ENCODE measurements around the gene KIF6.
A peak's percentile ranks its signal among the peaks of the same experiment; 100 is the strongest.

The KIF6 gene

DNA sequence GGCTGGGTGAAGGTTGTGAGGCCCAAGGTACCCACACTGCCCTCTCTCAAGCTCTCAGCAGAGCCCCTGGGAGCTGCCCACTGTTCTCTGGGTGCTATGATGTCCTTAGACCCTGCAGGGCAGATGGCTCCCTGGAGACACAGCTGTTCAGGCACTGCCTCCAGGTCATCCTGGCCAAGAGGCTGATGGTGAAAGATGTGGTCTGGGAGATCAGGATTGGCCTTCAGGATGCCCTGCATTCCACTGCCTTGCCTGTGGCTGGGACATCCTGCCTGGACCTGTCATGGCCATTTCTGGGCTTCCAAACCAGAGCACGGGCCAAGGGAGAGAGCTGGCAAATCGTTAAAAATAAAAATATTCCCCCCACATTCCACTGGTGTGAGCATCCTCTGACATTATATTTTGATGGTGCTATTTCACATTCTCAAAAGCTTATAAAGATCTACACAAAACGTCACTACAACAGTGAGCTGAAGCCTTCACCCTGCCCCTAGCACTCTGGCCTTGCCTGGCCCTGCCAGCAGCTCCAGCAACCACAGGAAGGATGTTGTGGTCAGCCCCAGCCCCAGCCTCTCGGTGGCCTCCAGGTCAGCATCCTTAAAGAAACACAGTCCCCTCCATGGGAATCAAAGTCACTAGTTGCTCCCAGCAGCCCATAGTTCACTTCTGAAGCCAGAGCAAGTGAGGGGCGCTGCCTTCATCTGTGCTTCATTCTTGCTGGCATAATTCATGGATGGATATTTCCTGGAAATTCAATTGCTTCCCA lies 389.2 kb downstream of the KIF6 start:
- H3K9me3 ChIP-seq (replicated peaks in 1 of 11) = no peaks in the 10 kb centered on the region
- no peaks in the 10 kb centered on the region for H3K36me3 ChIP-seq
- H3K27me3 ChIP-seq = no peaks in the 10 kb centered on the region
- H3K27ac ChIP-seq = peak overlapping the region in 7 of 11 experiments; percentile 32 to 68 (median 61); a peak in 13 of 22 replicates
- peak overlapping the region; percentile 85 to 97 (median 91) for H3K4me2 ChIP-seq
- H3K4me3 ChIP-seq = peak overlapping the region in 5 of 10 experiments; percentile 2 to 45 (median 33); a peak in 9 of 20 replicates
- peak overlapping the region in 8 of 11 experiments; percentile 22 to 53 (median 38); a peak in 9 of 22 replicates for H3K9ac ChIP-seq
- H3K4me1 ChIP-seq = peaks cover 55 to 67% (median 61%) of the 10 kb centered on the region in 10 experiments
- H4K20me1 ChIP-seq = no peaks in the 10 kb centered on the region; a peak in 1 of 22 replicates
- TF ChIP-seq Cebpa-rat (IDR thresholded peaks at IDR 0.05) = no peak

DNA sequence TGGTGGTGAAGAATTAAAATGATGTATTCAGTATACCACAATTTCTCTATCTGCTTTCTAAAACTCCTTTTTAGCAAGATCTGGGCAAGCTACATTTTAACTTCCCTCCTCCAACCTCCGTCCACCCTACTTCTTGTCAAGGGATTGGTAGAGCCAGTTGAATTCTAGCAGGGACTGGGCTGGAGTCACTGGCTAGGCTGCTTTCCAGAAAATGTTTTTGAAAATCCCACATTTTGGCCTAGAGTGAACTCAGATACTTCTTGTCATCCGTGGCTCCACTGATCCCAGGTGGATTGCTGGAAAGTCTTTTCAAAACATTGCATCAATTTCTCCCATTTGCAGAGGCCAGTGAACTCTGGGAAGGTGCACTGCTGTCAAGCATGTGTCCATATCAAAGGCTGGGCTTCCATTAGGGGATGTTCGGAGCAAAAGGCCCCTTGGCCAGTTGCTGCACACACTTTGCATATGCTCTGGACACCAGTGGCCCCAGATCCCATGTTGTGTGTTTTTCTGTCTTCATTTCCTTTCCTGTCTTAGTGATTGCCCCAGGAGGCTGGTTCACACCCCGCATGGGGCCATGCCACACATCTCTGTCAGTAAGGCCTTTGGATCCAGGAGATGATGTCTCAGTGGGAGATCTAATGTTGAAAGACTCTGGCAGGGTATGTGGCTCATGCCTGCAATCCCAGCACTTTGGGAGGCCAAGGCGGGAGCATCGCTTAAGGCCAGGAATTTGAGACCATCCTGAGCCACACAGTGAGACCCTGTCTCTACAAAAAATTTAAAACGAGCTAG lies 391.4 kb downstream of the KIF6 start:
- TF ChIP-seq Cebpa-rat (IDR thresholded peaks at IDR 0.05) = no peak
- Histone ChIP-seq H3K36me3 (no peaks in the 10 kb centered on the region), H3K9ac (no peak overlapping the region), H3K4me2 (no peak overlapping the region; a peak in 1 of 22 replicates), H3K27me3 (no peaks in the 10 kb centered on the region), H4K20me1 (no peaks in the 10 kb centered on the region; a peak in 1 of 22 replicates), H3K4me3 (no peak overlapping the region), H3K27ac (no peak overlapping the region), H3K9me3 (replicated peaks in 1 of 11) (no peaks in the 10 kb centered on the region), H3K4me1 (peaks cover 36 to 62% (median 53%) of the 10 kb centered on the region in 10 experiments)

DNA sequence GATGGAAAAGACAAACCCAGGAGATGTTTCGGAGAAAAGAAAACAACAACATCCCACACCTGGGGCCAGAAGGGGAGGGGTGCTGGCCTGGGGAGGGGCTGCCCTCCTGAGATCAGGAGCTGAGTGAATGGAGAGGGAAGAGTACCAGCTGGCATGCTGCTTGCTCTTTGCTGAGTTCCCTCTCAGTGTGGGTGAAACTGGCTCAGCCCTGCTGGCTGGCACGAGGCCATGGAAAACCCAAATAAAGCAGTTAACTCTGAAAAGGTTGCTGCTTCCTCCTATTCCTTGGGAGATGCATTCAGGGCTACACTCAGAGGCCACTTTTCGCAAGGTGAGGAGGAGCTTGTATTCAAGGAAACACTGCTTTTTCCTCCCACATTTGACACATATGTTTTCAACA lies 394.7 kb downstream of the KIF6 start:
- Histone ChIP-seq H3K9me3 (replicated peaks in 1 of 11) (no peaks in the 10 kb centered on the region), H3K27me3 (no peaks in the 10 kb centered on the region), H3K4me1 (peaks cover 8 to 32% (median 24%) of the 10 kb centered on the region in 10 experiments), H4K20me1 (no peaks in the 10 kb centered on the region; a peak in 1 of 22 replicates), H3K4me3 (no peak overlapping the region), H3K9ac (no peak overlapping the region), H3K4me2 (peak overlapping the region; percentile 3 to 75 (median 38); a peak in 16 of 22 replicates), H3K27ac (peak overlapping the region in 7 of 11 experiments; percentile 8 to 60 (median 39); a peak in 8 of 22 replicates), H3K36me3 (no peaks in the 10 kb centered on the region)
- no peak for TF ChIP-seq Cebpa-rat (IDR thresholded peaks at IDR 0.05)

DNA sequence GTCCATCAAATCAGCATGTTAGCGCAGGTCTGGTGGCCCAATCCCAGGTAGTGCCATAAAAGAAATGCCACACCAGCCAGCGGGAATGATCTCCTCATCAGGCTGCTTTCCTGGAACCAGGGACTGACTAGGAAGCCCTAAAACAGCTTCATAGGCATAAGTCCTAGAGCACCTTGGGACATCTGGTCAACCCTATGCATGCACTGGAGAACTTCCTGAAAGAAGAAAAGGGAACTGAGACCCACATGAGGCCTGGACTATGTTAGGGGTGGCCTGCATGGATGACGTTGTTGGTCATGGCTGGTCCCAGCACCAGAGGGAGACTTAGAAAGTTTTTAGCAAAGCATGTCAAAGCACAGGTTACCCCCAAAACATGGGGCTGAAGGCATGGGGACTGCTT lies 395.2 kb downstream of the KIF6 start:
- no peaks in the 10 kb centered on the region for H3K36me3 ChIP-seq
- TF ChIP-seq Cebpa-rat (IDR thresholded peaks at IDR 0.05) = no peak
- peaks cover 5 to 28% (median 20%) of the 10 kb centered on the region in 10 experiments; a peak in 19 of 20 replicates for H3K4me1 ChIP-seq
- H3K9ac ChIP-seq = no peak overlapping the region
- H3K4me3 ChIP-seq = no peak overlapping the region
- H3K27me3 ChIP-seq = no peaks in the 10 kb centered on the region
- H3K9me3 ChIP-seq (replicated peaks in 1 of 11) = no peaks in the 10 kb centered on the region
- H4K20me1 ChIP-seq = no peaks in the 10 kb centered on the region; a peak in 1 of 22 replicates
- peak overlapping the region; percentile 3 to 75 (median 38); a peak in 16 of 22 replicates for H3K4me2 ChIP-seq
- H3K27ac ChIP-seq = peak overlapping the region in 6 of 11 experiments; percentile 8 to 60 (median 40); a peak in 7 of 22 replicates

DNA sequence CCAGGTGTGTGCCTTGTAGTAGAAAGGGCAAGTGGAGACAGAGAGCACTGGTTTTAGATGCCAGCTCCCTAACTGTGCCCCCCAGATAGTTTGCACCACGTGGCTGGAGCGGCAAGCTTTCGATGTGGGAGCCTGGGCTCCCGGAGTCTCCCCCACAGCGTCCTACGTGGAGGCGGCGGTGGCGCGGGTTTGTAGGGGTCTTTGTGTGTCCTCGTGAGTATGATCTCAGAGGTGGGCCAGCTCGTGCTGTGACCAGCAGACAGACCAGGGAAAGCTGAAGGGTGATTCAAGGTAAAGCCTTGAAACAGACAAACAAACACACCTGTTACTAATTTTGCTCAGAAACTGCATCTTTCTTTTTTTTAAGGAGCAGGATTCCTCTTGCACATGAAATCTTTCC lies 397.1 kb downstream of the KIF6 start:
- H3K9me3 ChIP-seq (replicated peaks in 1 of 11) = no peaks in the 10 kb centered on the region
- no peaks in the 10 kb centered on the region for H3K27me3 ChIP-seq
- no peak for TF ChIP-seq Cebpa-rat (IDR thresholded peaks at IDR 0.05)
- H3K36me3 ChIP-seq = no peaks in the 10 kb centered on the region
- H3K4me3 ChIP-seq = no peak overlapping the region
- peaks cover 5 to 18% (median 15%) of the 10 kb centered on the region in 10 experiments; a peak in 17 of 20 replicates for H3K4me1 ChIP-seq
- no peak overlapping the region for H3K9ac ChIP-seq
- no peak overlapping the region for H3K4me2 ChIP-seq
- H3K27ac ChIP-seq = no peak overlapping the region
- H4K20me1 ChIP-seq = no peaks in the 10 kb centered on the region; a peak in 1 of 22 replicates

DNA sequence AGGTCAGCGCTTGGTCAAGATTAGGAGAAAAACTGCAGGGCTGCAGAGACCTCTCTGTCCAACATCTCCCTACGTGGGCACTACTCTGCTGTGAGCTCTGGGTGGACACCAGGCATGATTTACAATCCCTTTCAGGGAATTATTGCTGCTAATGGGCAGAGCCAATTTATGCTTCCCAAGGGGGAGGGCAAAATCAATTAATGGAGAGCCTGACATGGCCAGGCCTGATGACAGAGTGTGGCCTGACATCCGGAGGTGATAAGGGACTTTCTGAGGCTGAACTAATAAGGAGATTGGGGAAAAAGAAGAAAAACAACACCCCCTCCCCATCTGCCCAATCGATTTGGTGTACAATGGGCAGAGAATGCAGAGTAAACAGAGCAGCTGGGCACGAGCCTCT lies 397.7 kb downstream of the KIF6 start:
- Histone ChIP-seq H3K4me2 (no peak overlapping the region), H3K4me3 (no peak overlapping the region), H3K9me3 (replicated peaks in 1 of 11) (no peaks in the 10 kb centered on the region), H4K20me1 (no peaks in the 10 kb centered on the region; a peak in 1 of 22 replicates), H3K27me3 (no peaks in the 10 kb centered on the region), H3K9ac (no peak overlapping the region), H3K36me3 (no peaks in the 10 kb centered on the region), H3K4me1 (peaks cover 5 to 19% (median 16%) of the 10 kb centered on the region in 10 experiments; a peak in 18 of 20 replicates), H3K27ac (no peak overlapping the region)
- no peak for TF ChIP-seq Cebpa-rat (IDR thresholded peaks at IDR 0.05)

DNA sequence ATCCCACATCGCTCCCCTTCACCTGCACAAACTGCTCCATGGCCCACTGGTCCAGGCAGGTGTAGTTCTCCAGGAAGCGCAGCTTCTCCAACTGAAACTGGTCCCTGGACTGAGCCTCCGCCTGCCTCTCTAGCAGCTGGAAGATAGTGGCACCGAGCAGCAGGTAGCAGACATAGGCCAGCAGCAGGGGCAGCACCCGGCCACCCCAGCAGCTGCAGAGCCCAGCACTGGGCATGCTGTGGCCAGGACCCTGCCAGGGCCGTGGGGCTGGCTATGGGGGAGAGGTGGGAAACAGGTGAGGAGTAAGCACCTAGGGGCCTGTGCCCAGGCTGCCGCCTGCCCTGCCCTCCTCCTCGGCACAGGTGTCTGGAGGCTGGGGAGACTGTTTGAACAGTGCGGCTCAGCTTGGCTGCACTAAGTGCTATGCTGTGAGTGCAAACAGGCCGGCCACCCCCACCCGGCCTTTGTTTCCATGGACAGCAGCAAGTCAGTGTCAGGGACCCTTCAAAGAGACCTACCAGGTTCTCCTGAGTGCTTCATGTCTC lies 402.8 kb downstream of the KIF6 start, which contains the start of gene KCNK16:
Gene KCNK16 (minus strand): TSS at position 397 of the 545 bp plus-strand sequence. CDS start 162 bp downstream, at position 235.
- H3K4me2 ChIP-seq = peak within 1 kb of the TSS; percentile 64 to 93 (median 83)
- peaks cover 29 to 49% (median 43%) of the 10 kb centered on the region in 10 experiments for H3K4me1 ChIP-seq
- H3K27me3 ChIP-seq = no peaks in the 10 kb centered on the region; a peak in 1 of 22 replicates
- peaks cover 0 to 6% (median 0%) of the 10 kb centered on the region in 11 experiments; a peak in 2 of 22 replicates for H4K20me1 ChIP-seq
- H3K27ac ChIP-seq = peak within 1 kb of the TSS in 2 of 11 experiments; percentile 80 to 81; a peak in 2 of 22 replicates
- no peak within 1 kb of the TSS for H3K9ac ChIP-seq
- no peaks in the 10 kb centered on the region for H3K36me3 ChIP-seq
- no peak for TF ChIP-seq Cebpa-rat (IDR thresholded peaks at IDR 0.05)
- no peak within 1 kb of the TSS for H3K4me3 ChIP-seq
- H3K9me3 ChIP-seq (replicated peaks in 1 of 11) = no peaks in the 10 kb centered on the region

DNA sequence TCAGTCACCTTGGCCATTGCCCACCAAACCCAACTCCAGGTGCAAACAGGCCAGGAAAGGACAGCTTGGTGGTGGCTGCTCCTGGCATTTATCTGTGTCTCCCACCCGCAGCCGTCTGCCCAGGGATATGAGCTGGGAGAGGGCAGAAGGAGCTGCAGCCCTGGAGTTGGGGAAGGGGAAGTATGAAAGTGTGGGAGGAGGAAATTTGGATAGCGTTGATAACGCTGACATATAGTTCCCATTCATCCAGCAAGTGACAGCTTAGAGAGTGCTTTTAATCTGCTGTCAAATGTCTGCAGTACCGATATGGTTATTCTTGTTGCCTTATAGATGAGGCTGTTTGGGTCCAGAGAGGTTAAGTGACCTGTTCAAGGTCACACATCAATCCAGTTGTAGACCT lies 403.4 kb downstream of the KIF6 start:
- Histone ChIP-seq H3K27me3 (no peaks in the 10 kb centered on the region; a peak in 1 of 22 replicates), H3K9ac (no peak overlapping the region)

More for the DNA sequence above, 403.4 kb downstream of the KIF6 start:
- no peak for TF ChIP-seq Cebpa-rat (IDR thresholded peaks at IDR 0.05)
- Histone ChIP-seq H4K20me1 (peaks cover 0 to 6% (median 0%) of the 10 kb centered on the region in 11 experiments; a peak in 2 of 22 replicates), H3K4me2 (peak overlapping the region; percentile 64 to 93 (median 83)), H3K27ac (peak overlapping the region in 2 of 11 experiments; percentile 80 to 81; a peak in 2 of 22 replicates), H3K4me3 (no peak overlapping the region), H3K4me1 (peaks cover 29 to 49% (median 45%) of the 10 kb centered on the region in 10 experiments), H3K9me3 (replicated peaks in 1 of 11) (no peaks in the 10 kb centered on the region), H3K36me3 (no peaks in the 10 kb centered on the region)

Measured in BLaER1 treated with 17β-estradiol and CSF1 and Interleukin-3, amounts not matched to agents 10 nM and 100 nM (cell line).